ENCODE measurements around the gene KLK2.
A peak's percentile ranks its signal among the peaks of the same experiment; 100 is the strongest.
"Not testable (repeated sequence)": the region's sequence is repeated elsewhere in the genome, so short reads cannot be mapped to it uniquely, and the experiment has no call there.

KLK2 gene

DNA sequence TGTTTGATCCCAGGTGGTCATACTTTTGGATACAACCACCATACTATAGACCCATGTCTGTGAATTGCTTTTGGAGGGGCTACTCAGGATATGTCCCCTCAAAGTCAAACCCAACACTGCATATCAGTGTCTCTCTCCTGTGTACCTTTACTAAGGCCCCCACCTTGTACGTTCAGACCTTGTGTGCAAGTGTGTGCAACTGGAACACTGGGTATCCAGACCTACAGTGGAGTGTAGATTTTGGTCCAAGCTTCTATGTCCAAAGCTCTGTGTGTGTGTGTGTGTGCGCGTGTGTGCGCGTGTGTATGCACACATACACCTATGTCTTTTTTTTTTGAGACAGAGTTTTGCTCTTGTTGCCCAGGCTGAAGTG lies 18.0 kb downstream of the KLK2 start:
- no peak for DNase-seq (ENCODE audit: low read depth in 1 of 2, low spot score in 1 of 2)

DNA sequence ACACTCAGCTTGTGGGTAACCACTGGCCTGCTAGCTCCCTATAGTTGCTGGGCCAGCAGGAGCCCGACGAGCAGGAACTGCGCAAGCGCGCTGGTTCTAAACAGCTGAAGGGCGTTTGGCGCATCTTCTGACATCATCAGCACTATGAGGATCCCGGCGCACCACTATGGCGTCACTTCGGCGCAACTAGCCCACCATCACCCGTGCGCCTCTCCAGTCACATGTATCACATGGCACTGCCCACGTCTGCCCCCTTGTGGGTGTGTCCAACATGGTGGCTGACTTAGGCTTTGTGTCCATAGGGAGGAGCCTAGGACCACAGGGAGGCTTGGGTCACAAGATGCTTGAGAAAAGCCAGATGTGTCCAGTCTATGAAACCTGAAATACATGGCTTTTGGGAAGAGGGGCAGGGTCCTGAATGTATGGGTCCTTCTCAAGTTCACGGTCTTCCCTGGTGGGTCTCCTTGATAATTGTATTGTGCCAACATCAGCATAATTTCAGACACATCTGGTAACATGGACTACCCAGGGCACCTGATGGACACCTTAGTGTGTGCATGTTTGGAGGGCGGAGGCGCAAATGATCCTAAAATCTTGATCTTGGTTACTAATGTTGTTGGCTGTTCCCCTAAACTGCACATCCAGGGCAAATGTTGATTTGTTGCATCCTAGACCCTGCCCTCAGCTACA lies 20.0 kb downstream of the KLK2 start:
- no peak for DNase-seq (ENCODE audit: low read depth in 1 of 2, low spot score in 1 of 2)

DNA sequence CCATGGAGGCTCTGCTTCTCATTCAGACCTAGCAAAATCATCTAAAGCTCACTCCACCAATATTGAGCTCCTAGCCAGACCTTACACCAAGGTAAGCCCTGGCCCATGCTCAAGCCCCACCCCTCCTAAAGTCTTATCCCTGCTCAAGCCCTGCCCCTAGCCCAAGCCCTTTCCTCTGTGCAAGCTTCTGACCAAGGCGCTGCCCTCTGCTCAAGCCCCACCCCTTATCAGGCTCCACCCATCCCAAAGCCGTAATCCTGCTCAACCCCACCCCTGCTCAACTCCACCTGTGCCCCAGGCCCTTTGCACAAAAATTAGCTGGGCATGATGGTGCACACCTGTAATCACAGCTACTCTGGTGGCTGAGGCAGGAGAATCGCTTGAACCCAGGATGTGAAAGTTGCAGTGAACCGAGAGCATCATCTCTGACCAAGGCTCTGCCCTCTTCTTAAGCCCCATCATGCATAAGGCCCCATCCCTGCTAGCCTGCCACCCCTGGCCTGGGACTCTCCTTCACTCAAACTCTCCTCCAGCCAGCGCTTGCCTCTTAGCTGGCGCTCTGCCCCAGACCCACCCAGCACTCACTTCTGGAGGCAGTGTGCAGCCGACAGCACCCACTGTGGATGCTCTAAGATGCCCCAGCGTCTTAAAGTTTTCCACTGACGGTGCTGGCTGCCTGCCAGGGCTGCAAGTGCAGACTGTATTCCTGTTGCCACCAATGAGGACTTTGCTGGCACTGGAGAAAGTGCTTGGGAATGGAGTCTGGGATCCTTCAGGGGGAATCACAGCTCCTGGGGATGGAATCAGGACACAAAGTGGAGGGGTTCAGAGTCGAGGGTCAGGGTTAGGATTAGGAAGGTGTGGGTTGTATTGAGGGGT lies 21.5 kb downstream of the KLK2 start:
- no peak for DNase-seq (ENCODE audit: low read depth in 1 of 2, low spot score in 1 of 2)

DNA sequence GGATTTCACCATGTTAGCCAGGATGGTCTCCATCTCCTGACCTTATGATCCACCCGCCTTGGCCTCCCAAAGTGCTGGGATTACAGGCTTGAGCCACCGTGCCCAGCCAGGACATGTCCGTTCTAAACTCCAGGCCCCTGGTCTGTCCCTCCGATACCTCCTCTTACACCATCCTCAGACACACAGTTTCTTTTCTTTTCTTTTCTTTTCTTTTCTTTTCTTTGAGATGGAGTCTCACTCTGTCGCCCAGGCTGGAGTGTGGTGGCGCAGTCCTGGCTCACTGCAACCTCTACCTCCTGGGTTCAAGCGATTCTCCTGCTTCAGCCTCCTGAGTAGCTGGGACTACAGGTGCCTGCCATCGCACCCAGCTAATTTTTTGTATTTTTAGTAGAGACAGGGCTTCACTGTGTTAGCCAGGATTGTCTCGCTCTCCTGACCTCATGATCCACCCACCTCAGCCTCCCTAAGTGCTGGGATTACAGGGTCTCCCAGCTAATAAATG lies 22.9 kb downstream of the KLK2 start:
- not testable (repeated sequence) for DNase-seq (ENCODE audit: low read depth in 1 of 2, low spot score in 1 of 2)

DNA sequence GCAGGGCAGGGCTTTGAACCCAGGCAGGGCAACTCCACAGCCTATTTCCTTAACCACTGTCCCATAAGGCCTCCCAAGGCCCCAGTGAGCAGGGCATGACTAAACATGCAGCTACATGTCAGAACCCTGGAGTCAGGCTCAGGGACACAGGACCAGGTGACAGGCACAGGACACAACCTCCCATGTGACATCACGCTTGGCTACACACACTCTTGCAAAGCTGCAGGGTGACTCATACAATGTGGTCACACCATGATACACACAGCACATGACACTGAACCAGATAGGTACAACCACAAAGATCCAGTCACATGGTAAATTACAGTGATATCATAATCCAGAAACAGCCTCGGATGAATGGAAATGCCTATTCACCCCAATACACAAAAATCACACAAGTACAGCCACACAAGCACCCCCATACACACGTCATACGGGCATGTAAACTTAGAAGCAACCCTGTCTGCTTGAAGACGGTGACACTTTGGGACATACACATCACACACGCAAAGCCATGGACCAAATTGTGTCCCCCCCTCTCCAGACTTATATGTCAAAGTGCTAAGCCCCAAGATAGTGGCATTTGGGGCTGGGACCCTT lies 23.5 kb downstream of the KLK2 start:
- no peak for DNase-seq (ENCODE audit: low read depth in 1 of 2, low spot score in 1 of 2)

DNA sequence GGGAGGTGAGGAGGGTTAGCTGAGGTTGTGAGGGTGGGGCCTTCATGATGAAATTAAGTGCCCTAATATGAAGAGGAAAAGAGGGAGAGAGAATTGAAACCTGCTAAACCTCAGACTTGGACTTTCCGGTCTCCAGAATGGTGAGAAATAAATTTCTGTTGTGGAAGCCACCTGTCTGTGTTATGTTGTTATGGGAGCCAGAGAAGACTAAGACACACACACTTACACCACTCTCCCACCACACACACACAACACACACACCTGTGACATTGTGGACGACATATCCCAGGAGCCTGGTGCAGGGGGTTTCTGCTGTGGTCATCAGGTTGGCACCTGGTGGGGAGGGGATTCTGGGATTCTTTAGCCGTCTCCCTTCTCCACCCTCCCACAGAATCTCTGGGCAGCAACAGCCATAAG lies 24.0 kb downstream of the KLK2 start:
- DNase-seq (ENCODE audit: low read depth in 1 of 2, low spot score in 1 of 2) = no peak

DNA sequence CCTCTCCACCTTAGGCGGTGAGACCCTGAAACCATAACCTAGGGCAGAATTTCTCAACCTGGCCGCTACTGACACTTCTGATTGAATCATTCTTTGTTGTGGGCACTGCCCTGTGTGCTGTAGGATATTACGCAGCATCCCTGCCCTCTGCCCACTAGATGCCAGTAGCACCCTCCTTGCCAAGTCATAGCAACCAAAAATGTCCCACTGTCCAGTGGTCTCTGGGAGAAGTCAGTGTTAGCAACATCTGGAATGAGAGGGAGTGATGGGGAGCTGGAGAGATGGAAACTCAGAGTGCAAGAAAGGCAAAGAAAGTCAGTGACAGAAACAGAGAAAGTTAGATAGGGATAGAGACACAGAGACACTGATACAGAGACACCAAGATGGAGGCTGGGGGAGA lies 24.4 kb downstream of the KLK2 start:
- DNase-seq (ENCODE audit: low read depth in 1 of 2, low spot score in 1 of 2) = no peak

GRCh38 chr19:50898018-50898417 lies 24.8 kb downstream of the KLK2 start:
- DNase-seq (ENCODE audit: low read depth in 1 of 2, low spot score in 1 of 2) = no peak

- DNase-seq (ENCODE audit: low read depth in 1 of 2, low spot score in 1 of 2) = no peak
These were observed 26.3 kb downstream of the KLK2 start for GRCh38 chr19:50899569-50899968.

GRCh38 chr19:50902640-50903039 lies 29.4 kb downstream of the KLK2 start:
- no peak for DNase-seq (ENCODE audit: low read depth in 1 of 2, low spot score in 1 of 2)

DNA sequence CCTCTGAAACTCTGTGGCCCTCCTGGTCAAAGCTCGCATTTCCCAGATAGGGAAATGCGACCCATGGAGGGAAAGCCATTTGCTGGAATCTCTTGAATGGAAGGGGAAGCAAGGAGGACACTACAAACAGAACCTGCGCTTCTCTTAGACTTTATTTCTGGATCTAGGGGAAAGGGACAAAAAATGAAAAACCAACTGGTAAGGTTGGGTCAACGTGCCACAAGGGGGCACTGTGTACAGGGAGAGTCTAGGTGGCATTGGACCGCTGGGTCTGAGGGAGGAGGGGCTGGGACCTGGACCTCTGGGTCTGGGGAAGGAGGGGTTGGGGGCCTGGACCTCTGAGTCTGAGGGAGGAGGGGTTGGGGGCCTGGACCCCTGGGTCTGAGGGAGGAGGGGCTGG lies 33.0 kb downstream of the KLK2 start:
- DNase-seq (ENCODE audit: low read depth in 1 of 2, low spot score in 1 of 2) = peak in 1 of 2 donors; percentile 21

- no peak for DNase-seq (ENCODE audit: low read depth in 1 of 2, low spot score in 1 of 2)
These were observed 35.1 kb downstream of the KLK2 start for GRCh38 chr19:50908336-50908735.

DNA sequence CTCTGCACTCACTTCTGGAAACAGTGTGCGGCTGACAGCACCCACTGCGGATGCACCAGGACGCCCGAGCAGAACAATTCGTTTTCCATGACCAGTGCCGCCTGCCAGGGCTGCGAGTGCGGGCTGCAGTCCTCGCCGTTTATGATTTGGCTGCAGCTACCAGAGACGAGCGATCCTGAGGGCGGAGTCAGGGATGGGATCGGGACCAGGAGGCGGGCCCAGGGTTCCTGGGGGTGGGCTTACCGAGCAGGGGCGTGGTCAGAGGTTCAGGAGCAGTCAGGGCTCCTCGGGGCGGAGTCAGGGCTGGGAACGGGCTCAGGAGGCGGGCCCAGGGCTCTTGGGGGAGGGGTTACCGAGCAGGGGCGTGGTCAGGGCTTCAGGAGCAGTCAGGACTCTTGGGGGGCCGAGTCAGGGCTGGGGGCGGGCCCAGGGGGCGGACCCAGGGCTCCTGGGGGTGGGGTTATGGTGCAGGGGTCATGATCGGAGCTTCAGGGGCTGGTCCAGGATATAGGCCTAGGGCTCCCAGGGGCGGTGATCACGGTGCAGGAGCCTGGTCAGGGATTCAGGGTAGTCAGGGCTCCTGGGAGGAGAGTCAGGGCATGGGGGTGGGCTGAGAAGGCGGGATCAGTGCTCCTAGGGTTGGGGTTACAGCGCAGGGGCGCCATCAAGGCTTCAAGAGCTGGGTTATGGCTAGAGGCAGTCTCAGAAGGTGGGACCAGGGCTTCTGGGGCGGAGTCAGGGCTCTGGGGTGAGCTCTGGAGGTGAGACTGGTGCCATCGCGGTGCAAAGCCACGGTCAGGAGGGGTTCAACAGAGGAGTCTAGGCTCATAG lies 36.2 kb downstream of the KLK2 start:
- peak in 1 of 2 donors; percentile 11 for DNase-seq (ENCODE audit: low read depth in 1 of 2, low spot score in 1 of 2)

DNA sequence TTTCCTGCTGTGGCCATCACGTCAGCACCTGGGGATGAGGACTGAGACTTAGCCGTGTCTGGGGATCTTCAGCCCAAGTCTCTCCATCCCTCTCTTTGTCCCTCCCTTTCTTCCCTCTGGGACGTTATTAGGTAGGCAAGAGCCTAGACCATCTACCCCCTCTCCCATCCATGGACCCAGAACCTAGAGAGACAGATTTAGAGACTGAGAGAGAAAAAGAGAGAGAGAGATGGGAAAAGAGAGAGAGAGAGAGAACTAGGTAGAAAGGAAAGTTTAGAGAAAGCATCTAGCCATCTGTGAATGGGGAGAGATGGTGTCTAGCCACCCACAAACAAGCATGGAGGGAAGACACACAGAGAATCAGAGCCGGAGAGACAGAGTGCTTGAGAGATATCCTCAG lies 37.5 kb downstream of the KLK2 start:
- no peak for DNase-seq (ENCODE audit: low read depth in 1 of 2, low spot score in 1 of 2)

DNA sequence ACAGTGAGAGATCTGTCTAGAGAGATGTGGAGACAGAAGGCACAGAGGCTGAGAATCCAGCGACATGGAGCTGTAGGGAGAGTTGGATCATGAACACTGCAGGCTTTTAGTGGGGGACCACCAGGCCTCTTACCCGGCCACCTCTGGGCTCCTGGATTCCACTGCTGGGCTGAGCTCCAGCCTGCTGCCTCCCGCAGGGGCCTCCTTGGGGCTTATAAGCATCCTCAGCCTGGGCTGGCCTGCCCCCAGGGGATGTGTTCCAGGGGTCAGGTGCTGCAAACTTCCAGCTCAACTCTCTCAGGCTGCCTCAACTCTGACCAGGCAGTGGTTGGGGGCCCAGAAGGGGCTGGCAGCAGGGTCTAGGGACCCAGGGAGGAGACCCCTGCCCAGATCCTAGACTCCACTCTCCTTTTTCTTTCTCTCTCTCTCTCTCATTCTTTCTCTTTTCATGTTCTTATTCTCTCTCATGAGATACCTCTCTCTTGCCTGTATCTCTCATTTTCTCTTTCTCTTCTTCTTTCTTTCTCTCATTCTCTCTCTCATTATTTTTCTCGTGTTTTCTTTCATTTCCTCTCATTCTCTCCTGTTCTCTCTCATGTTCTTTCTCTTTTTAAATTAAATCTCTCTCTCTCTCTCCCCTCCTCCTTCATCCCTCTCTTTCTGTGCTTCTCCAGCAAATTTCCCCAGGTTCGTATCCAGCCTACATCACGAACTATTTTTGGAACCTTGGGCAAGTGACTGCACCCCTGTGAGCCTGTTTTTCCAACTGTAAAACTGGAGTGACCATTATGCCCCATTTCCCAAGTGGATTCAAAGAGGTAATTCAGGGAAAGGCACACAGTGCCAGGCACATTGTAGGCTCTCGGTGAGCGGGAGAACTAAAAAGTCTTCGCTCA lies 38.2 kb downstream of the KLK2 start, which contains the start of gene KLK4:
Gene KLK4 (minus strand): TSS at position 190 of the 896 bp plus-strand sequence. CDS start 657 bp downstream, outside the sequence.
- DNase-seq (ENCODE audit: low read depth in 1 of 2, low spot score in 1 of 2) = no peak

DNA sequence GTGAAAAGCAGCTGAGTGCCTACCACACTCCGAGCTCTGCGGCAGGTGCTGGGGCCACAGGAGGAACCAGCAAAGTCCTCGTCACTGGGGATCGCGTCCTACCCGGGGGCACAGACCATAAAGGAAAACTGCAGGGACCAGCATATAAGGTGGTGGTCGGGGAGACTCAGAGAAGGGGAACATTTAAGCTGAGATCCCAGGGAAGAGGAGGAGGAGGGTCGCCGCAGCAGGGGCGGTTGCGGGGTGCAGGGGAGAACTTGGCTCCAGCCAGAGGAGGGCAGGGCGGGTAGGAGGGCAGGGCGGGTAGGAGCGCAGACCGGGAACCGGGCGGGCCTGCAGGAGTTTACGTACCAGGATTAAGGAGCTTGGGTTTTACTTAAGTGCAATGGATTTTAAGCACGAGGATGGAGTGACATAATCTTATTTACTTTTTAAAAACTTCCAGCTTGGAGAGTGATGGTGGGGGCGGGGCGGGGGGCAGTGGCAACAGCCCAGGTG lies 38.9 kb downstream of the KLK2 start:
- DNase-seq (ENCODE audit: low read depth in 1 of 2, low spot score in 1 of 2) = no peak

DNA sequence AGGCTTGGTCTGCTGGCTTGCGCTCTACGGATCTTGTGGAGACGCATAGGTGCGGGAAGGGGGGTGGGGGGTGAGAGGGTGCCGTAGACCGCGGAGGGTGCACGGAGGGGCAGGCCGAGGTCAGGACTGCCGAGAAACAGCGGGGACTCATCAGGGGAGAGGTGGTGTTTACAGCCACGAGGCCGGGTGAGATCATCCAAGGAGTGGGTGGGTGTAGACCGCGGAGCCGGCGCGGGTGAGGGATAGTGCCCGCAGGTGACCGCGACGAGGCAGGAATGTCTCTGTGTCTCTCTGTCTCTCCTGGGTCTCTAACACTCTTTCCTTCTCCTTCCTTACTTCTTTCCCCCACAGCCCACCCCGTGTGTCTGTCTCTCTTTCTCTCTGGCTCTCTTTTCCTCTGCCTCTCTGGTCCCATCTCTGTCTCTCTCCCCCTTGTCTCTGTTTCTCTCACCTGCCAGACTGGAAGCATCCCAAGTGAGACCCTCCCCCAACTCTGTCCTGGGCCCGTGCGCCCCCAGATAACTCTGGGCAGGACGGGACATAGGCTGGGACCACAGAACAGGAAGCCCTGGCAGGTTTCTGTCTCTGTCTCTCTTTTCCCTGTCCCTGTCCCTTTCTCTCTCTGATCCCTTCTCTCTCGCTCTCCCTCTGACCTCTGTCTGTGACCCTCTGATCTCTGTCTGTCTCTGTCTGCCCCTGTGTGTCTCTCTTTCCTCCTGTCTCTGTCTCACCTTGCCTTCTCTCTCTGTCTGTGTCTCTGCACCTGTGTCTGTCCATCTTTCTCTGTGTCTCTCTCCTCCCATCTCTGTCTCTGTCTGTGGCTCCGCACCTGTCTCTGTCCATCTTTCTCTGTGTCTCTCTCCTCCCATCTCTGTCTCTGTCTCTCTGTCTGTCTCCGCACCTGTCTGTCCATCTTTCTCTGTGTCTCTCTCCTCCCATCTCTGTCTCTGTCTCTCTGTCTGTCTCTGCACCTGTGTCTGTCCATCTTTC lies 39.8 kb downstream of the KLK2 start:
- DNase-seq (ENCODE audit: low read depth in 1 of 2, low spot score in 1 of 2) = no peak

DNA sequence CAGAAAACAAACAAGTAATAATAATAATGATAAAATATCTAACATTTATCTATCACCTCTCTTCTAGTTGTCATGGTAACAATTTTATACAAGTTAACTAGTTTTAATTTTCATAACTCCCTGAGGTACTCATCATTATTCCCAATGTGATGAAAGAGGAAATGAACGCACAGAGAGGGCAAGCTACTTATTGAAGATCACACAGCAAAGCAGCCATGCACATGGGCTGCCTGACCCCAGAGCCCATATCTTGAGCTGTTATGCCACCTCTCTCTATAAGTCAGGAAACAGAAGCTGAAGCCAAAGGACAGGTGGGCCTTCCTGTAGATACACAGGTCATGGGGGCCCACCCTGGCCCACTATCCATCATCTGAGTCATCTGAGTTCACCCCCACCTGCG lies 42.8 kb downstream of the KLK2 start:
- DNase-seq (ENCODE audit: low read depth in 1 of 2, low spot score in 1 of 2) = no peak

Measured in stimulated activated CD4-positive, alpha-beta T cell treated with anti-CD3 and anti-CD28 coated beads, Interleukin-15, amount 100 ng/mL, for 1 hour (primary cell).